Urinary bladder (tissue), 4 donors: ENCODE results near the gene ST6GALNAC6. TPM values are rescaled to one million over a fixed set of nuclear protein-coding genes. Genes with fewer than 3 reads are reported as not detected.

Source experiments
- DNase-seq: peaks from one replicate; pipeline ENCODE4 v3.0.0-alpha.2; 2015; ENCODE audit errors: extremely low spot score
- H3K27ac ChIP-seq: one replicate; pipeline ENCODE4 v1.5.1; 2013; ENCODE audit warnings: low read depth, mild to moderate bottlenecking, moderate library complexity
- H3K36me3 ChIP-seq: one replicate; pipeline ENCODE4 v1.6.1; 2013; ENCODE audit warnings: mild to moderate bottlenecking, moderate library complexity; ENCODE audit not compliant: insufficient read depth
- H3K4me1 ChIP-seq: one replicate; pipeline ENCODE4 v1.6.1; 2013; ENCODE audit warnings: mild to moderate bottlenecking, moderate library complexity; ENCODE audit not compliant: insufficient read depth
- H3K4me3 ChIP-seq: one replicate; pipeline ENCODE4 v1.5.1; 2013; ENCODE audit warnings: low read depth, low read length
- WGBS: extraction: QIAGEN DNeasy Blood & Tissue Kit; methylation state at CpG from one replicate; pipeline ENCODE4 v1.1.7; 2013; 5-methylcytosine and 5-hydroxymethylcytosine counted together
- polyA plus RNA-seq: library from polyadenylated mRNA; stranded (reverse); fragments of 200-250 nt; gene quantifications from one replicate; pipeline ENCODE4 v1.2.3, GENCODE V29; 2013
- total RNA-seq: library from RNA; depleted of rRNA; stranded (reverse); fragments of >200 nt; gene quantifications from one replicate; pipeline ENCODE4 v1.2.3, GENCODE V29; 2014
- donor health status: healthy with polysubstance abuse.
- donor health status: healthy.

The ST6GALNAC6 gene
- total and polyA plus RNA-seq, 2 donors: 17.7 to 105 TPM

GRCh38 chr9:127904561-127905003, 5.2 kb upstream of the ST6GALNAC6 start:
- DNase-seq: peak; percentile 78
- peak overlapping the region; percentile 51 for H3K27ac ChIP-seq
- H3K4me1 ChIP-seq: no peaks in the 10 kb centered on the region
- no peak overlapping the region for H3K4me3 ChIP-seq
- no peaks in the 10 kb centered on the region for H3K36me3 ChIP-seq
- 33% methylated on average over 12 of the region's 12 CpGs for WGBS

GRCh38 chr9:127903557-127904475, 4.4 kb upstream of the ST6GALNAC6 start:
- Histone ChIP-seq H3K36me3 (no peaks in the 10 kb centered on the region), H3K4me3 (no peak overlapping the region), H3K4me1 (no peaks in the 10 kb centered on the region), H3K27ac (peak overlapping the region; percentile 51)
- no peak for DNase-seq
- 45% methylated on average over 17 of the region's 17 CpGs for WGBS

- 8% methylated on average over 32 of the region's 32 CpGs for WGBS
- H3K27ac ChIP-seq: peak overlapping the region; percentile 89
- no peak for DNase-seq
- H3K4me1 ChIP-seq: no peaks in the 10 kb centered on the region
- peak overlapping the region; percentile 97 for H3K4me3 ChIP-seq
- peaks cover 6% of the 10 kb centered on the region for H3K36me3 ChIP-seq
Measured at GRCh38 chr9:127898433-127899127, 823 bp downstream of the ST6GALNAC6 start.

- 8% methylated on average over 19 of the region's 19 CpGs for WGBS
- H3K4me3 ChIP-seq: peak overlapping the region; percentile 26
- no peak for DNase-seq
- H3K36me3 ChIP-seq: peaks cover 10% of the 10 kb centered on the region
- peak overlapping the region; percentile 72 for H3K27ac ChIP-seq
- H3K4me1 ChIP-seq: no peaks in the 10 kb centered on the region
Measured at GRCh38 chr9:127897193-127897692, 2.2 kb downstream of the ST6GALNAC6 start.

GRCh38 chr9:127896395-127897192, 2.8 kb downstream of the ST6GALNAC6 start:
- Histone ChIP-seq H3K27ac (peak overlapping the region; percentile 24), H3K4me3 (peak overlapping the region; percentile 26), H3K36me3 (peaks cover 10% of the 10 kb centered on the region), H3K4me1 (no peaks in the 10 kb centered on the region)
- no peak for DNase-seq
- 64% methylated on average over 16 of the region's 16 CpGs for WGBS

- 96% methylated on average over 8 of the region's 8 CpGs for WGBS
- Histone ChIP-seq H3K27ac (no peak overlapping the region), H3K4me3 (no peak overlapping the region), H3K36me3 (peaks cover 10% of the 10 kb centered on the region), H3K4me1 (no peaks in the 10 kb centered on the region)
- no peak for DNase-seq
Measured at GRCh38 chr9:127895811-127896210, 3.6 kb downstream of the ST6GALNAC6 start.

- peaks cover 10% of the 10 kb centered on the region for H3K36me3 ChIP-seq
- H3K4me1 ChIP-seq: no peaks in the 10 kb centered on the region
- 97% methylated on average over 4 of the region's 4 CpGs for WGBS
- no peak overlapping the region for H3K4me3 ChIP-seq
- no peak for DNase-seq
- H3K27ac ChIP-seq: no peak overlapping the region
Measured at GRCh38 chr9:127893392-127893791, 6.0 kb downstream of the ST6GALNAC6 start.

- no peak for DNase-seq
- 89% methylated on average over 6 of the region's 6 CpGs for WGBS
- Histone ChIP-seq H3K4me1 (no peaks in the 10 kb centered on the region), H3K27ac (no peak overlapping the region), H3K4me3 (no peak overlapping the region), H3K36me3 (peaks cover 10% of the 10 kb centered on the region)
Measured at GRCh38 chr9:127892831-127893230, 6.6 kb downstream of the ST6GALNAC6 start.

- 93% methylated on average over 3 of the region's 3 CpGs for WGBS
- H3K4me1 ChIP-seq: no peaks in the 10 kb centered on the region
- H3K36me3 ChIP-seq: peaks cover 10% of the 10 kb centered on the region
- no peak for DNase-seq
- H3K27ac ChIP-seq: no peak overlapping the region
- no peak overlapping the region for H3K4me3 ChIP-seq
Measured at GRCh38 chr9:127890053-127890452, 9.3 kb downstream of the ST6GALNAC6 start.

- 86% methylated on average over 2 of the region's 2 CpGs for WGBS
- no peaks in the 10 kb centered on the region for H3K36me3 ChIP-seq
Measured at GRCh38 chr9:127887792-127888191, 11.6 kb downstream of the ST6GALNAC6 start.

GRCh38 chr9:127886401-127886972, 12.9 kb downstream of the ST6GALNAC6 start:
- Histone ChIP-seq H3K4me3 (no peak overlapping the region), H3K4me1 (no peaks in the 10 kb centered on the region), H3K36me3 (no peaks in the 10 kb centered on the region), H3K27ac (no peak overlapping the region)
- no peak for DNase-seq
- 94% methylated on average over 18 of the region's 18 CpGs for WGBS

More at GRCh38 chr9:127887792-127888191, 11.6 kb downstream of the ST6GALNAC6 start:
- Histone ChIP-seq H3K4me3 (no peak overlapping the region), H3K4me1 (no peaks in the 10 kb centered on the region), H3K27ac (no peak overlapping the region)
- no peak for DNase-seq

- Histone ChIP-seq H3K36me3 (no peaks in the 10 kb centered on the region), H3K4me1 (no peaks in the 10 kb centered on the region), H3K27ac (no peak overlapping the region), H3K4me3 (no peak overlapping the region)
- no peak for DNase-seq
- WGBS: 78% methylated on average over 13 of the region's 13 CpGs
Measured at GRCh38 chr9:127885508-127886281, 13.7 kb downstream of the ST6GALNAC6 start.
